Stimulated activated CD4-positive, alpha-beta T cell treated with anti-CD3 and anti-CD28 coated beads, Interleukin-4, amount 100 ng/mL, for 48 hours (primary cell): ENCODE results near the gene CRYL1.

Source experiments
- DNase-seq, 2 donors: peaks; one replicate each; pipeline ENCODE4 v3.0.0-alpha.2; 2020; ENCODE audit warnings: low read depth in 2 of 2

Gene CRYL1

GRCh38 chr13:20371825-20372224 is 153.8 kb downstream of the CRYL1 start:
- no peak for DNase-seq

- DNase-seq, result no peak
Observed at GRCh38 chr13:20370815-20371421, 154.7 kb downstream of the CRYL1 start.

DNA sequence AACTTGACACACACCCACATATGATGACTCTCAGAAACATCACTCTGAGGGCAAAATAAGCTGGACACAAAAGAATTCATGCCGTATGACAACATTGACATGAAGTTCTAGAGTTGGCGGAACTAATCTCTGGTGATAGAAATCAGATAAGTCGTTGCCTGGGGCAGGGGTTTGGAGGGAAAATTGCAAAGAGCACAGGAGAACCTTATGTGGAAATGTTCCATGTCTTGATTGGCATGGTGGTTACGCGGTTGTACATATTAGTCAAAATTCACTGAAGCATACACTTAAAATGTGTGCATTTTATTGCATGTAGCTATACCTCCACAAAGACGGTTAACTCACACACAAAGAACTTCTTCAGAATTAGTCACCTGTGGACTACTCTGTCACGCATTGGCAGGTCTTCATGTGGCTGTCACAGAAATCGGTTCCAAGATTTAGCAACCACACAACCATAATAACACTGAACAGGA is 155.7 kb downstream of the CRYL1 start:
- no peak for DNase-seq

- DNase-seq, result no peak
Observed at GRCh38 chr13:20366056-20366455, 159.6 kb downstream of the CRYL1 start.

DNA sequence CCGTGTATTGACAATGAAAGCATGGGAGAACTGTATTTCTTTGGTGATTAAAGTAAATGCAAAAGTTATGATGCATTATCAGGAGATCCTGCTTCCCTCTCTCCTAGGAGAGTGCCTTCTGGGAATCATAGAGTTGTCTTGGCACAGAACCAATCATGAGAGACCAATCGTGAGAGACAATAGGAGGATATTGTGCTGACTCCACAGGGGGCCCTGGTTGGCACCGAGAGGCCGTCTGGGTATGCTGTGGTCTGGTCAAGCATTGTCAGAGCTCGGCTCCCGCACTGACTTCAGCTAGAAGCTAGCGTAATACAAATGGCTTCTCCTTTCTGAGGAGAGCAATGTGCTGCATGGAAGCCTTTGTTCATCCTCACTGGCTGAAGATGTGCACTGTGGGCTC is 162.1 kb downstream of the CRYL1 start:
- no peak for DNase-seq

GRCh38 chr13:20363172-20363571 is 162.5 kb downstream of the CRYL1 start:
- no peak for DNase-seq

DNA sequence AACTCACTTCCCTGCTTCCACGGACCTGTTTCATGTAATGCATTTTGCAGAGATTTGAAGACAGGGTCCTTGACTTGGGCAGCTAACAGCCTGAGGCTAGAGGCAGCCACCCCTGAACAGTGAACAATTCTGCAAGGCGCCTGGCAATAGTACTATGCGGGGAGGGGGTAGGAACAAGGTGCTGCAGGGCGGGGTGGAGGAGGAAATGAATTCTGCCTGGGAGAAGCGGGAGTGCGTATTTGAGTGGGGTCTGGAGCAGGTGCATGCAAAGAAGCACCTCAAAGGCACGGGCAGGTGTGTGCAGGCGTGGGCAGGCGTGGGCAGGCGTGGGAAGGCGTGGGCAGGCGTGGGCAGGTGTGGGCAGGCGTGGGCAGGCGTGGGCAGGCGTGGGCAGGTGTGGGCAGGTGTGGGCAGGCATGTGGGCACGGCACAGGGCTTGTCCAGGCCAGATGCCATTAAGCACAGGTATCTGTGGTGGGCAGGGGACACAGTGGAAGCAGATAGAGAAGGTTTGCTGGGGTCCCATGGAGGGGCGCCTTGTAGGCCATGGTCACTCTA is 163.1 kb downstream of the CRYL1 start:
- no peak for DNase-seq

DNA sequence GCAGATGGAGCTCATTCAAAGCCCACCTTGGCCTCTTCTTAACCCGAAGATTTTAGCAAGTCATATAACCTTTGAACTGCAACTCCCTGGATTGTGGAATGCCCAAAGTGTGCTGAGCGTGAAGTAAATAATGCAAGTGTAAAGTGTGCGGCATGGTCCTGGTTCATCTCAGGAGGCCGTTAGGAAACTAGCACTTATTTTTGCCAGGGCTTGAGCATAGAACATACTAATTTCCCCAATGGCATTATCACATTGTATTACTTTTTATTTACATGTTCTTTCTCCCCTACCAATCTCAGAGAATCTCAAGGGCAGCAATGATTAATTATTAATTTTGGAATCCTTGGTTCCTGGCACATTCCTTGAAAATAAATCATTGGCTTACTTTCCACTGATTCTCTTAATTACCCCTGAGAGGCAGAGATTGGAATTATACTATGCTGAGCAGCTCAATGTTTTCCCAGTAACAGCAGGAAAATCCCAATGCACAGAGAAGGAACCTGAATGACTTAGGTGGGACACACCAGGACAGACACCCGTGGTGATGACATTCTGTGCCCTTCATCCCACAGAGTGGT is 164.7 kb downstream of the CRYL1 start:
- no peak for DNase-seq

DNA sequence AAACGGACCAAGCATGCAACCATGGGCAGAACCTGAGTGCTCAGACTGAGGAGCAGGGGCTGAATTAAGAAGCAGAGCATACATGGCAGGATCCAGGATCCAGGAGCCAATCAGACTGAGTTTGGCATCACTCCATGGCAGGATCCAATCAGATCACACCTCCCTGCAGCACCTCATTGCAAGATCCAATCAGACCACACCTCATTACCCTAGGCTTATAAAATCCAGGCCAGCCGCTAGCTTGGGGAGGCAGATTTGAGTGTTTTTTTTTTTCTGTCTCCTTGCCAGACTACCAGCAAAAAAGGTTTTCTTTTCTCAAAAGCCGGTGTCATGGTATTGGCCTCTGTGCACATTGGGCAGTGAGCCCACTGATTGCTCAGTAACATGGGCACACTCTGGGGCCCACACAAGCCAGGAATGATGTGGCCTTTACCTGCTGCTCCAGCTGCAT is 165.6 kb downstream of the CRYL1 start:
- no peak for DNase-seq

GRCh38 chr13:20359335-20359734 is 166.3 kb downstream of the CRYL1 start:
- DNase-seq, result no peak

DNA sequence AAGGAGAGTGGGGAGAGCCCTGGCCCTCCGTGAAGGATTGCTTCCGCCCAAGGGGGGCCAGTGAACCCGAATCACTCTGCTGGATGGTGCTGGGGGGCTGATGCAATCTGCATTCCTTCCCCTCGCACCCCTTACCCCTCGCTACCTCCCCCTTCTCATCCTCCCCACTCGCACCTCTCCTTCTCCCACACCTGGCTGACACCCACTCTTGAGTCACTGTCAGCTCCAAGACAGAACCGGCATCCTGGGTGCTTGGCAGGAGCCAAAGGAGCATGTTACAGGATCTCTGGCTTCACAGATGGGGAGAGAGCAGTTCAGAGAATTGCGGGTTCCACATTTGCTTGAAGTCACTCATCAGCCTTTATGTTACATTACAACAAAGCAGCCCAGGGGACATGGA is 167.6 kb downstream of the CRYL1 start:
- DNase-seq, result no peak

DNA sequence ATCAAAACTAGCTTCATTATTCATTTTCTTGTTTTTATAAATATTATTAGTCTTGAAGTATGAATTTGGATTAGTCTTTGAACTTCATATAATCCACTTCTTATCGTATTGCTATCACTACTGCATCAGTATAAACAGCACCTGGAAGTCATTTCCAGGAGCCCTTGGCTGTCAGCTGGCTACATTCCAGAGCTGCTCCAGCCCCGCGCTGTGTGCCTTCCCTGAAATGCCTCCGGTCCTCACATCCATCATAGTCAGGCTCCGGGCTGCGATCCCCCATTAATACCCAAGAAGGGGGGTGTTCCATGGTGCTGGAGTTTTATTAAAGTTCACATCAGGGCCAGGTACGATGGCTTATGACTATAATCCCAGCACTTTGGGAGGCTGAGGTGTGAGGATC is 169.2 kb downstream of the CRYL1 start:
- DNase-seq, result no peak

GRCh38 chr13:20354722-20355121 is 170.9 kb downstream of the CRYL1 start:
- DNase-seq, result no peak

GRCh38 chr13:20353973-20354372 is 171.7 kb downstream of the CRYL1 start:
- no peak for DNase-seq
